ENCODE results near the gene RACK1. TPM values are rescaled to one million over a fixed set of nuclear protein-coding genes. Genes with fewer than 3 reads are reported as not detected.
A peak's percentile ranks its signal among the peaks of the same experiment; 100 is the strongest.
"Not testable (repeated sequence)": the region's sequence is repeated elsewhere in the genome, so short reads cannot be mapped to it uniquely, and the experiment has no call there.

The RACK1 gene
- total RNA-seq, 4 donors from 2014 or later, result 1,300 to 1,812 (median 1,580) TPM

- no peak for TF ChIP-seq CTCF (IDR thresholded peaks at IDR 0.05)
- no peak for TF ChIP-seq POLR2A (IDR thresholded peaks at IDR 0.05)
- TF ChIP-seq POLR2AphosphoS5 (IDR thresholded peaks at IDR 0.05), result no peak
- no peak for TF ChIP-seq EP300 (IDR thresholded peaks at IDR 0.05)
- ATAC-seq, result no peak
- Histone ChIP-seq H3K27ac (no peak overlapping the region), H3K9me3 (no peaks in the 10 kb centered on the region), H3K36me3 (no peaks in the 10 kb centered on the region), H3K4me3 (no peak overlapping the region), H3K4me1 (peaks cover 0 to 17% (median 2%) of the 10 kb centered on the region in 3 donors), H3K27me3 (no peaks in the 10 kb centered on the region)
- WGBS, 2 donors (ENCODE audit: low coverage in 1 of 2), result 43 to 72% methylated on average over 3 to 7 of the region's 7 CpGs
These were observed 32.5 kb downstream of the RACK1 start for GRCh38 chr5:181211208-181211607.

GRCh38 chr5:181210698-181211097 is 33.0 kb downstream of the RACK1 start:
- H3K36me3 ChIP-seq, H3K9me3 ChIP-seq, H3K4me3 ChIP-seq, H3K27ac ChIP-seq, ATAC-seq, H3K27me3 ChIP-seq: not testable (repeated sequence)
- H3K4me1 ChIP-seq, result peaks cover 0 to 17% (median 8%) of the 10 kb centered on the region in 3 donors
- WGBS, 2 donors (ENCODE audit: low coverage in 1 of 2), result 68 to 75% methylated on average over 14 to 17 of the region's 17 CpGs

GRCh38 chr5:181210148-181210547 is 33.6 kb downstream of the RACK1 start:
- WGBS, 2 donors (ENCODE audit: low coverage in 1 of 2), result 82 to 90% methylated on average over 10 of the region's 11 CpGs
- H3K9me3 ChIP-seq, H3K36me3 ChIP-seq, H3K27ac ChIP-seq, H3K4me3 ChIP-seq, H3K27me3 ChIP-seq, ATAC-seq: not testable (repeated sequence)
- H3K4me1 ChIP-seq, result peaks cover 0 to 22% (median 13%) of the 10 kb centered on the region in 3 donors

- not testable (repeated sequence) for H3K9me3 ChIP-seq, H3K36me3 ChIP-seq, H3K27ac ChIP-seq, H3K4me3 ChIP-seq, ATAC-seq, H3K27me3 ChIP-seq
- WGBS, 2 donors (ENCODE audit: low coverage in 1 of 2), result 75 to 86% methylated on average over 14 to 24 of the region's 24 CpGs
- H3K4me1 ChIP-seq, result peaks cover 0 to 34% (median 14%) of the 10 kb centered on the region in 3 donors
These were observed 34.7 kb downstream of the RACK1 start for GRCh38 chr5:181209006-181209405.

GRCh38 chr5:181207960-181208253 is 35.8 kb downstream of the RACK1 start:
- Histone ChIP-seq H3K27ac (peak overlapping the region in 3 of 4 donors; percentile 89 to 90 (median 90)), H3K27me3 (no peaks in the 10 kb centered on the region), H3K9me3 (no peaks in the 10 kb centered on the region), H3K36me3 (no peaks in the 10 kb centered on the region), H3K4me3 (peak overlapping the region in 1 of 2 donors; percentile 78), H3K4me1 (peaks cover 0 to 42% (median 14%) of the 10 kb centered on the region in 3 donors)
- WGBS, 2 donors (ENCODE audit: low coverage in 1 of 2), result 38 to 47% methylated on average over 3 of the region's 3 CpGs
- ATAC-seq, result no peak
- TF ChIP-seq CTCF (IDR thresholded peaks at IDR 0.05), result no peak
- no peak for TF ChIP-seq POLR2AphosphoS5 (IDR thresholded peaks at IDR 0.05)
- no peak for TF ChIP-seq EP300 (IDR thresholded peaks at IDR 0.05)
- TF ChIP-seq POLR2A (IDR thresholded peaks at IDR 0.05), result no peak

- Histone ChIP-seq H3K4me1 (peaks cover 0 to 42% (median 14%) of the 10 kb centered on the region in 3 donors), H3K27me3 (no peaks in the 10 kb centered on the region), H3K4me3 (peak overlapping the region; percentile 51 to 78), H3K27ac (peak overlapping the region; percentile 71 to 90 (median 90)), H3K9me3 (no peaks in the 10 kb centered on the region), H3K36me3 (no peaks in the 10 kb centered on the region)
- WGBS, 2 donors (ENCODE audit: low coverage in 1 of 2), result 2 to 4% methylated on average over 17 to 32 of the region's 36 CpGs
- TF ChIP-seq POLR2AphosphoS5 (IDR thresholded peaks at IDR 0.05), result peak; percentile 41
- no peak for TF ChIP-seq CTCF (IDR thresholded peaks at IDR 0.05)
- ATAC-seq, result peak; percentile 56
These were observed 36.3 kb downstream of the RACK1 start for GRCh38 chr5:181207214-181207959.
